HG02610 (cell line): ENCODE results near the gene BTBD9.

Experiments used
- ATAC-seq: cut with Tn5 transposase; IDR thresholded peaks from one replicate; pipeline ENCODE4 v1.9.1; 2021; ENCODE audit warnings: mild to moderate bottlenecking, moderate library complexity; ENCODE audit not compliant: unreplicated experiment

The BTBD9 gene

DNA sequence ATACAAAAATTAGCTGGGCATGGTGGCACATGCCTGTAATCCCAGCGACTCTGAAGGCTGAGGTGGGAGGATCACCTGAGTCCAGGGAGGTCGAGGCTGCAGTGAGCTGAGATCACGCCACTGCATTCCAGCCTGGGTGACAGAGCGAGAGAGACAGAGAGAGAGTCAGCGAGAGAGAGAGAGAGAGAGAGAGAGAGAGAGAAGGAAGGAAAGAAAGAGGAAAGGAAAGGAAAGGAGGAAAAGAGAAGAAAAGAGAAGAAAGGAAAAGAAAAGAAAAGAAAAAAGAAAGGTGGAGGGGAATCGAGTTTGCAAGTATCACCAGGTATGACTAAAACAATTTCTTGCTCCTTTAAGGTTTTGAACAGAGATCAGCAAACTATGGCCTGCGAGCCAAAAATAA, 152.3 kb downstream of the BTBD9 start:
- ATAC-seq = no peak

DNA sequence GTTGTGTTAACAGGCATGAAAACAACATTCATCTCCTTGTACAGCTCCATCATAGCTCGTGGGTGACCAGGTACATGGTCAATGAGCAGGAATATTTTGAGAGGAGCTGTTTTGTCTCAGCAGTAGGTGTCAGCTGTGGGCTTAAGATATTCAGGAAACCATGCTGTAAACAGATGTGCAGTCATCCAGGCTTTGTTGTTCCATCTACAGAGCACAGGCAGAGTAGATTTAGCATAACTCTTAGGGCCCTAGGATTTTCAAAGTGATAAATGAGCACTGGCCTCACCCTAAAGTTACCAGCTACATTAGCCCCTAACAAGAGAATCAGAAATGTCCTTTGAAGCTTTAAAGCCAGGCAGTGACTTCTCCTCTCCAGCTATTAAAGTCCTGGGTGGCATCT, 154.2 kb downstream of the BTBD9 start:
- ATAC-seq = no peak

DNA sequence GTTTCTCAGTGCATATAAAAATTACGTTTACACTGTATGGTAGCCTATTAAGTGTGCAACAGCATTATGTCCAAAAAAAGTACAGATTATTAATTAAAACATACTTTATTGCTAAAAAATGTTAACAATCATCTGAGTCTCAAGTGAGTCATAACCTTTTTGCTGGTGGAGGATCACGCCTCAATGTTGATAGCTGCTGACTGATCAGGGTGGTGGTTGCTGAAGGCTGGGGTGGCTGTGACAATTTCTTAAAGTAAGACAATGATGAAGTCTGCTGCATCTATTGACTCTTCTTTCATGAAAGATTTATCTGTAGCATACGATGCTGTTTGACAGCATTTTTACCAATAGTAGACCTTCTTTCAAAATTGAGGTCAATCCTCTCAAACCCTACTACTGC, 155.1 kb downstream of the BTBD9 start:
- ATAC-seq = no peak

DNA sequence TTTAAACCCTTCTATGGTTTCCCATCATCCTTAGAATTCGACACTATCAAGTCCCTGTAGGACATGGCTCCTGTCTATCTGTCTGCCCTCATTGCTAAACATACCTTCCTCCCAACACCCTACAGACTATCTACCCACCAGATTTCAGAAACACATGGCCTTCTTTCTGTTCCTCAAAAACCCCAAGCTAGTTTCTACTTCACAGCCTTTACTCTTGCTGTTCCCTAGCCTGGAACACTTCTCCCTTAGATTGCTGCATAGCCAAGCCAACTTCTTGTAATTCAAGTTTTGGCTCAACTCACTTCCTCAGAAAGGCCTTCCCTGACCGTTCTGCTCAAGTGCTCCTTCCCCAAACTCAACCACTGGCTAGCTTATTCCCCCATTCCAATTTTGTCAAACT, 156.2 kb downstream of the BTBD9 start:
- peak; percentile 78 for ATAC-seq

DNA sequence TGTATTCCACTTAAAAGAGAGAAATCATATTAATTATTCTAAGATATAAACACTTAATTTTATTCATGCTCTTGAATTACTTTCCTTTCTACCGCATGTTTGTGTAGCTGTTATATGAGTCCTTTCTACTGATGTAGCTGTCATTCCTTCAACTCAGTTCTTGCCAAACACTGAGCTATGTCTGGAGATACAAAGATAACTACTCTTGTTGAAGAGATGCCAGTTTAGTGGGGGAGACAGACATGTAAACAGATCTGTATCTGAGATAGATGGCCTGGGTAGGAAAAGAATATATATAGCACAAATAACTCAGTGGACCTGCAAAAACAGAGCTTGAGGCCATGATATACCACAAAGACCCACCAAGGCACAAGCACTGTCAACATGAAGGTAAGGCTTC, 157.3 kb downstream of the BTBD9 start:
- no peak for ATAC-seq

DNA sequence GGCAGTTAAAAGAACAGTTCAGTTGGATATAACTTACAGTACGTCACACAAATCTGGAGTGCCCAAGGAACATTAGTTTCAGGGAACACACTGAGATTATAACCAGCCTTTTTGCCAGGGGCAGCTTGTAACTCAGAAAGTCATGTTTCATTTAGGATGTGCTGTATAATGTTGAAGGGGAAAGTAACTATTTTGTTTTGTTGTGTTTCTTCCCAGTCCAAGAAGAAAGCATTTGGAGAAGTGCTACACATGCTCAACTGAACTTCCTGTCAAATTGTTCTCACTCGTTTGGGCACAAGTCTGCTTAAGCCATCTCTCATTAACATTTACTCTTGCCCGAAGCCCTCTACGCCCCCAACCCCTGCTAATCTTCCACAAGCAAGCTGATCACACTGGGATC, 157.9 kb downstream of the BTBD9 start:
- ATAC-seq = no peak

DNA sequence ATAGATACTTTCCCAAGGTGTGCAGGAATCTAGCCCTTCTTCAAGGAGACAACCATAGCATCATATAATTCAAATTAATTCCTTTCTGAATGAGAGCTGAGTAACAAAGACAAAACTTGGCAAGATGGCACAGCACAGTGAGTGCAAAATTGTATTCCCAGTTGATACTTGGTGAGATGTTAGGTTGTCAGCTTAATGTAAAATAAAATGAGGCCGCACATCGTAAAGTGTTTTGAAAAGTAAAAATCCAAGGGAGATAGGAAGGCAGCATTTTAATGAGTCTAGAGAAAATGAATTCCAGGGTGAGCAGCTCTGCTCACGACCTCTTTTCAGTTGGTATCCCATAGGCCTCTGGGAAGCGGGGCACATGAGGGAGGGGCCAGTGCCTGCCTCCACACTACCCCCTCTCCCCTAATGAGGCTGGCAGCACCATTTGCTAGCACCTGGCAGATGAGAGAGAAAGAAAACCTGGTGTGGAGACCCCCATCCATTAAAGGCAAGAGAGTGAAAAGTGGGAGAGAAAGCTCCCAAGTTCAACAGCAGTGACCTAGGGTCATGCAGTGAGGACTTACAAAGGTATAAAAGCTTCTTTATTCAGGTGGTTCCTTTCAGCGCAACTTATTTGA, 158.4 kb downstream of the BTBD9 start:
- no peak for ATAC-seq

DNA sequence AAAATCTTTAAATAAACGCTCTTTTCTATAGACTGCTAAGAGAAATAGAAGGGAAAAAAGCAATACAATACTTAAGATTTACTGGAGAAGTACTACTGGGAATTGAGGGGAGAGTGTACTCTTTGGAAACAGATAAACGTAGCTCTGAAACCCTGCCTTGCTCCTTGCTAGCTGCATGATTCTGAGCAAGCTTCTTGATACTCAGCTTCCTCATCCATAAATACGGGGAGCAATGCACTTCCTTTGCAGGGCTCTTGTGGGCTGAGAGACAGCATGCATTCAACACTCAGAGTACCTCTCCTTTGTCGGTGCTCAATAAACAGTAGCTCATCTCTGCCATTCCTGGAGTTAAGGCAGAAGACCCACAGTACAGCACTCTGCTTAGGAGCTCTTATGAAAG, 159.7 kb downstream of the BTBD9 start:
- ATAC-seq = no peak

DNA sequence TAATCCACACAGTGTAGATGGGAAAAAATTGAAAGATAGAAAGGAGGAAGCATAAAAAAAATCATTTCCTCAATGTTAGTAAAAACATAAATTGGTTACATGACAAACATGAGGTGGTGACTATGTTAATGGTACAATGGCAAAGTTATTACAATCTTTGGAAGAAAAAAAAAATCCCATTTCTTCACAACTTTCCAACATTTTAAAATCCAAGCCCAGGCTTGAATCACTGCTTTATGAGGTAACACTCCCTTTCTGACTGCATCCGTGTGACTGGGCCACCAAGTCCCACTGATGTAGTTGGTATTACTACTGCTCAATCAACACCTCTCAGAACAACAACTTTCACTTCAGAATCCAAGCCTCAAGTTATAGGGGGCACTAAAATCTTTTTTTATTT, 160.4 kb downstream of the BTBD9 start:
- ATAC-seq = no peak

DNA sequence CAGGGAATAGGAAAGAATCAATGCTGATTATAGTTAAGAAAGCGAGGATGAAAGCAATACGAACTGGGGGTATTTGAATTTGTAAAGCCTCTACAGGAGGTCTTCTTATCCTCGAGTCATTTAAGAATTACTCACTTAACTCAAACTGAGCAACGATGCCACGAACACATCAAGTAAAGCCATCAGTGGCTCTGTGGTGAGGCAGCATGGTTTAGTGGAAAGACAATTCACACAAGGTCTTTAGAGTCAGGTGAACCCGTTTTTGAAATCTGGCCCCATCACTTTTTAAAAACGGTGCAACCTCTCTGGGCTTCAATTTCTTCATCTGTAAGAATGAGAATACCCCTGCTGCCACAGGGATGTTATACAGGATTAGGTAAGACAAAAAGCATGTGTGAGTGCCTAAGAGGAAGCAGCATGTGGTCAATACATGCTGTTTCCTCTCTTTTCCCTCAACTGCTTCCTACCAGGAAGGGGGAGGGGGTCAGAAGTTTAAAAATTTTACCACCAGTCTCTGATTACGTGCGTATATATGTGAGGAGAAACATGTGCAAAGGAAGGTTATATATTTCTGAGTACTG, 162.0 kb downstream of the BTBD9 start:
- no peak for ATAC-seq

DNA sequence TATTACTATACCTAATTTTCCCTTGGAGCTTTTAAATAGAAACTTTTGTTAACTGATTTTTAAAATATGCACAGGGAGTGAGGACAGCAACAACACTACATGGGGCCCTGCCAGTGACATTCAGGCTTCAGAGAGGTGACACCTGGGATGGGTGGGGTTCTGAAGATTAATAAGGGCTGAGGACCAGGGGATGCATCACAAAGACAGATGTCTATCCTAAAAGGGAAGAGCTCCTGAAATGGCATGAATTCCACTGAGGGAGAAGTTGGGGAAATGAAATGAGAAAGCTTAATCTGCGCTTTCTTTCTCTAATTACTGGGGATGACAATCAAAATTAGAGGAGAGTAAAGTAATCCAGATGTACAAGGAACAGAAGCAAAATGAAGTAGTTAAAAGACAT, 162.8 kb downstream of the BTBD9 start:
- no peak for ATAC-seq

DNA sequence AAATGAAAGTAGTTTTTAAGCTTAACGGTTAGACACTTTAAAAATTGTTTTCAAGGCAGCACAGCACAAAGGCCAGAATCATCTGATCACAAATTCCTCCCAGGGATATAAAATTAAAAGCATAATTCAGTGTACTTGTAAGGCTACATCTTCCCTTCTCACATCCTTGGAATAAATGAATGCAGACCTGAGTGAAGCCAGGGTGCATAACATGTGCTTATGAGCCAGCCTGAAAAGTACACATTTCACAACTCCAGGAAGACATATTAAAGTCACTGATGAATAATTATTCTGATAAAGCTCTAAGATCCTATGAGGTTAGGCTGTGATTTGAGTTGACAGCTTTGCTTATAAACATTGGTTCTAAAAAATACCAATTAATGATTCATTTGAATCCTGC, 163.6 kb downstream of the BTBD9 start:
- no peak for ATAC-seq

DNA sequence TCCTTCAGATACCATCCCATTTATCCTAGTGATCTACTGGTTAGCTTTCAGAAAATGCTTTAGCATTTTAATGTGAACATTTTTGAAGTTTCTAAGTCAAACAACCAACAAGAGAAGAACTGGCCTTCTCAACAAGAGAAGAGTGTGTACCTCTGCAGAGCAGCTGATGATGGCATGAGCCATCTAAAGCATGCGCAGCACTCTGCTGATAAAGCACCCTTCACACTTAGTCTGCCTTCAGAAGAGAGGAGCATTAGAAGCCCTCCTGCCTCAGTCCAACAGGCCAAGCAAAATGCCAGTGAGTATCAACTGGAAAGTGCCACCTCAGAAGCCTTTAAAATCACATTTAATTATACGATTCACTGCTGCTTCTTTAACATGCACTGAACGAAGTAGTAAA, 169.2 kb downstream of the BTBD9 start:
- no peak for ATAC-seq

DNA sequence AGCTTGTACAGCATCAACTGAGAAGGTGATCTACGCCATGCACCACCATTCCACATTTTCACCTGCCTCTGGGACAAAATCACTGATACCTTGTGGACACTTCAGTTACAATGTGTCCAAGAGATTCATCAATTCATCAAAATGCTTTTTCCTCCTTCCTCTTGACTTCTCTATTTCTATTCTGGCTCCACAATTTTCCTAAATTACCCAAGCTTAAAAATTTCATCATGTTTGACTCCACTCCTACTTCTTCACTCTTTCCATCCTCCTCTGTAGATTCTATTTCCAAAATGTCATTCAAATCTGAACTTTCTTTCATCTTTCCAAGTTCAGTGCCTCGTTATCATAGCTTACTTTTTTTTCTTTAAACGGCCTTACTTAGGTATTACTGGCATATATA, 172.2 kb downstream of the BTBD9 start:
- no peak for ATAC-seq

DNA sequence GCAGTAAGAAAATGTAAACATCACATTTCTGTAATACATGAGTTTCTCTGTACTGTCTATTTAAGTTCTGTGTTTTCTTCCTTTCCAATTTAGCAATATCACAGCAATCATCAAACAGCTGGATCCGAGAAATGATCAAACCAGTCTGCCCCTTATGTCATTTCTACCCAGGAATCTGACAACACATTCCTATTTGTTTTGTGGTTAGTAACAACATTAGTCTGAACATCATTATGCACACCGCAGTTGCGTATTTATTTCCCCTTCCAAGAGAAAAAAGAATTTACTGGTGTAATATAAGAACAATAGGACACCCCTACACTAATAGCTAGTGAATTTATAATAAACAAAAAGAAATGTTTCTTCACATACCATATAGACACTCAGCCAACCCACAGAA, 179.5 kb downstream of the BTBD9 start:
- no peak for ATAC-seq

DNA sequence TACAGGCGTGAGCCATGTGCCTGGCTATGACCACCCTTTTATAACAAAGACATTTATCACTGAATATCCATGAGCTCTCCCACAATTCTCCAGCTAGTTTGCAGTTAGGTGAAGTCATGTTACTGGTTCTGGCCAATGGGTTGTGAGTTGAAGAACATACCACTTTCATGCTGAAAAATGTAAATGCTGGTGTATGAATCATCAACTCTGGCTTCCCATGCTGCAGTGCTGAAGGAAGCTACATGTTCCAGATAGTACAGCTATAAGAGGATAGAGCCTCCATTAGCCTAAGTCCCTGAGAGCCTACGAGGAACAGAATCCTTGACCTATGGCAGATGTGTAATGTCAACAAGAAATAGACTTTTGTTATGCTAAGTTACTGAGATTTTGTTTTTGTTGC, 180.4 kb downstream of the BTBD9 start:
- ATAC-seq = no peak

DNA sequence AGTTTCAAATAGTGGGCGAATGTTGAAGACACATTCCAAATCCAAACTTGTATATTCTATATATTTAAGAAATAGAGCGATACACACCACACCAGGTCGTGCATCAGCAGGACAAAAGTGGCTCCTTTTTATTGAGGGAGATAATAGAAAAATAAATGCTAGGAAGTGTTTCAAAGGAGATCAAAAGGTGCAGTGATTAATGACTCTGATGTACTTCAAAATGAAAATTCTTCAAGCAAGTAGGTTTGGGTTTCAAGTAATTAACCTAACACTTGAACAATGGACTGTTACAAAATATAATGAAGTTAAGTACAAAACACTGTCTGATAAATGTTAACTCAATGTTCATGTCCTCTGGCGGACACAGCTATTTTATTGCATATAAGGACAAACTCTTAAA, 185.9 kb downstream of the BTBD9 start:
- no peak for ATAC-seq

DNA sequence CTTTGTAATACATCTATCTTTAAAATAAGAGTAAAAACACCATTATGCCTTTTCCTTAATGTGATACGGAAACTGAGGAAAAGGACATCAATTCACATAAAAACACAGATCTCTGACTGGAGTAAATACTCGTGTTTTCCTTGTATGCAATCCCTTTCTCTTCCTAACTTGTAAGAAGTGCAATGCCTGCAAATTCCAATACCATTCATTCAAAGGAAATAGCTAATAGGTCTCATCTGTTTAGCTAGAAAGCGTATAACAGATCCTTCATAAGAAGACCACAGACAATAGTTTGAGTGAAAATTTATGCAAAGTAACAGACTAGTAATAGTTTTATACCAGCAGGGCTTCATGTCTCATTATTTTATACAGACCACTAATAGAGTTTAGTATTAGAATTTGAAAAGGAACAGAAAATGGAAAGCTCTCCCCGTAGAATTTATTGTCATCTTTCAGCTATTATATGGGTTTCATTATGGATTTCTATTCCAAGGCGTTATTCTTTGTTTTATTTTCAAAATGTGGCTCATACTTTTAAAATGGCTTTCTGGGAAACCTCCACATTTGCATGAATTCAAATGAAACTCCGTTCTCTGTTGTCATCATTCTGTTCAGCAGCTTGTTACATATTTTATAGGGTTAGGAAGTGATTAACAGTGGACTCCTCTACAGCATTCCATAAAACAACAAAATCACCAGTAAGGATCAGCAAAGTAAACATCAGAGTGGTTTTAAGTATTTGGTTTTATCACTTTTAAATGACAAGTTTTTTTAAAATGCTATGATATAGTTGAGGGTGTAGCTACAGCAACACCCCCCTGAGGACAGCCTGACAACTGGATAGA, 186.7 kb downstream of the BTBD9 start:
- no peak for ATAC-seq

DNA sequence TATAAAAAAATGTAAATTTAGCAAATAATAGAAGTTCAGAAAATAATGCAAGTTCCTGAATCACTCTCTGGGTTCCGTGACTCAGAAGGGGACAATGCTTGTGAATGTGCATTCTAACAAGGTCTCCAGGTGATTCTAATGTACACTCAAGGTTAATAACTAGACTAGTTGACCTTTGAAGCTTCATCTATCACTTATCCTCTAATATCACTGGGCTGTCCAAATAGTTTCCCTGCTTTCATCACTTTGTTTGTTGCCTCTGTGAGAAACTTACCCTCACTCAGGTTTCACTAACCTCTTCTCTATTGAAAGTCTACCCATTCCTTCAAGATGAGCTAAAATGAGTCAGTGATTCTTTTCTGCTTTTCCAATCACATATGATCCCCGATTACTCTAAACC, 189.0 kb downstream of the BTBD9 start:
- no peak for ATAC-seq

DNA sequence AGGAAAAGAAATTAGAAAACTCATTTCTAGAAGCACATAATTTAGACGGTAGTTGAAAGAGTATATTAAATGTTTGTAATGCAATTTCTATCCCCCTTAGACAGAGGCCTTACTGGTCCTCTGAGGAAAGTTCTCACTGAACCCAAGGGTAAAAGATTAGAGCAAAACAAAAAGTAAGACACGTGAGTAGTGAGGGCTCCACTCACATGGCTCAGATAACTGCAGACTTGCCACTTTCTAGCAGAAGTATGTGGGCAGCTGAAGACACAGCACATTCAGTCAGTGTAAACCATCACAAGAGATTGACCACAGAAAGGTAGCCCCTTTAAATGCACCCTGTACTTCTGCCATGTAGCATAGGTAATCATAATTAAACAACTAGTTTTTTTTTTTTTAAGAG, 193.8 kb downstream of the BTBD9 start:
- no peak for ATAC-seq

DNA sequence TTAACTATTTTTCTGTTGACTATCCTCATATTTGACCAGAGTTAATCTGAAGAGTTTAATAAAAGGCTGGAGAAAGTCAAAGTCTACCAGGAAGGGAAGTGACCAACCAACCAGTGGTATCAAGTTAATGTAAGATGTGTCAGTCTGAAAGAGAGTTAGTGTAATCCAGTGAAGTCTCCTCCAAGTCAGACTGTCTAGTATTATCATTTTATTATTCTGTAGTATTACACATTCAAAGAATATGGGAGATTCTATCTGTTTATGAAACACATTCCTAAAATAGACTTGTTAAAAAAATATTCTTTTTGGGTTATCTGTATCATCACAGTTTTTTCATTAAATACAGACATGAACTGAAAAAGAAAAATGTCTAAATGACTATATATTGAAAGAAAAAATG, 194.4 kb downstream of the BTBD9 start:
- ATAC-seq = no peak

DNA sequence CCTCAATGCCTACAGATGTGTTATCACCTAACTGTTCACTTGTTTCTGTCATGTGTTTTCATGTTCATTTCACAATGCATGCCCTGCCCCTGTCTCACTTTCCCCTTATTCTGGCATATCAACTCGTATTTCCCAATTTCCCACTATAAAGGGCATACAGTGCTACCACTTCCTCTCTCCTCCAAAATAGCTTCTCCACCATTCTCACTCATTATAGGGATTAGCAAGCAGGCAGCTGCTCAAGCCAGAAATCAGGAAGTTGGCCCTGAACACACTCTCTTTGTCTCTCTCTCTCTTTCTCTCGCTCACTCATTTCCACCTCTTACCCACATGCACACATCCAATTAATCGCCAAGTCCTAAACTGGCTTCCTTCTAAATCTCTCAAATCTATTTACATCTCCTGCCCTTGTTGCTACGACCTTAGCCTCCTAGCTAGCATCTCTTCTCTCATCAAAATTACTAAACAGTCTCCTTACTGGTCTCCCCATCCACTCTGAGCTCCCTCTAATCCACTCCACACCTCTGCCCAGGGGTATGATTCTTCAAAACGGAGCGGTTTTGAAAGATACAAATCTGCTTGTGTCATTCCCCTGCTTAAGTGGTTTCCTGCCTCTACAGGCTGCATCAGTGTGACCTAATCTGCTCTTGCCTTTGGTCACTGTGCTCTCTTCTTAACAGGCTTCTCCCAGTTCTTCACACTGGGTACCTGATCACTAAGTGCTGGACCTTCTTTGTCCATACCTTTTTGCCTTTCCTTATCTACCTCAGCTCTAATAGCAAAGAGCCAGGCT, 196.2 kb downstream of the BTBD9 start:
- ATAC-seq = no peak
